ENCODE data around the gene USP34.
"Not testable (repeated sequence)": the region's sequence is repeated elsewhere in the genome, so short reads cannot be mapped to it uniquely, and the experiment has no call there.

Gene USP34

DNA sequence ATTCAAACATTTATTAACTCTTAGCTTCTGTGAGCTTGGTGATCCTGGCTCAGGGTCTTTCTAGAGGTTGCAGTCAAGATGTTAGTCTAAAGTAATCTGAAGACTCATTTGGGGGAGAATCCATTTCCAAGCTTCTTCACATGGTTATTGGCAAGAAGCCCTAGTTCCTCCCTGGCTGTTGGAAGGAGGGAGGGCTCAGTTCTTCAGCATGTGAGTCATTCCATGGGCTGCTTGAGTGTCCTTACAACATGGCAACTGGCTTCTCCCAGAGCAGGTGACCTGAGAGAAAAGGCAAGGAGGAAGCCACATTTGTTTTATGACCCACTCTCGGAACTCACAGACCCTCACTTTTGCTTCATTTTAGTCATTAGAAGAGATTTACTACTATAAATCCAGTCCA lies 319.5 kb downstream of the USP34 start:
- no peak for DNase-seq (ENCODE audit: low spot score)

DNA sequence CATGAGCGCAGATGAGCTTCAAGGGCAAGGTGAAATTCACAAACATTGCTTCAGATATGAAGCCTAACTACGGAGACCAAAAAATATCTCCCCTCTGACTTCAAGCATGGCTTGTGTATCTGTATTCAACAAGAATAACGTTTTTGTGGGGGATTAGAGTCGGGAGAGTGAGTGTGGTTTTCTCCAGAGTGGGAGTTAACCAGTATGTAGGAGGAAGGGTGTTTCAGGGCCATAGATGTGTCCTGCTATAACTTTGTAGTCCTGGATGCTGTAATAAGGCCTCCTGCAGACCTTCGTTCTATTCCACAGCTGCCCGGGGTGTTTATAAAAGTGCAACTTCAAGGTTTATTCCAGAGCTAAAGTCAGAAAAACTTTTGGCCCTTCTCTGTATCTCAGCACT lies 321.8 kb downstream of the USP34 start:
- DNase-seq (ENCODE audit: low spot score): no peak

- not testable (repeated sequence) for DNase-seq (ENCODE audit: low spot score)
Measured at GRCh38 chr2:61148091-61148490, 322.8 kb downstream of the USP34 start.

DNA sequence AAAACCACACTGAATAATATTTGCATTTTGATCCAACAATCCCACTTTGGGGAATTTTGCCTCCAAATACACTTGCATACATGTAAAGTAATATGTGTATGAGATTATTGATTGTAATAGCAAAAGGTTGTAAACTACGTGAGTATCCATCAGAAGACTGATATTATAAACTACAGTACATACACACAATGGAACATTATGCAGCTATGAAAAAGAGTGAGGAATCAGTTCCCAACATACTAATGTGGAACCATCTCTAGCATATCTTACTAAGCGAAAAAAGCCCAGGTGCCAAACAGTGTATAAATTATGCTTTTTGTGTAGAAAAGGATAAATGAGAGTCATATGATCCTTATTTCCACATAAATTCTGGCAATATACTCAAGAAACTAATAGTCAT lies 324.9 kb downstream of the USP34 start:
- DNase-seq (ENCODE audit: low spot score): no peak

GRCh38 chr2:61144697-61145268 lies 326.1 kb downstream of the USP34 start:
- peak; percentile 98 for DNase-seq (ENCODE audit: low spot score)

GRCh38 chr2:61141151-61141550 lies 329.7 kb downstream of the USP34 start:
- no peak for DNase-seq (ENCODE audit: low spot score)

- no peak for DNase-seq (ENCODE audit: low spot score)
Measured at GRCh38 chr2:61138859-61139258, 332.0 kb downstream of the USP34 start.

Small RNA genes lying within 50 kb of the gene (small RNA-seq; reads per million reads assigned to genes)
- gene SNORA70B: 0 to 0.03 reads per million in 2 experiments
